Parathyroid adenoma (tissue), 2 donors: ENCODE measurements around the gene ACTRT2.

Experiments
- H2AFZ ChIP-seq: fragments of 300-600 bp; sonication (generic); one replicate; pipeline ENCODE4 v1.7.0; 2017; ENCODE audit warnings: antibody characterized with exemption, mild to moderate bottlenecking
- H3K27ac ChIP-seq: fragments of 300-600 bp; sonication (generic); one replicate; pipeline ENCODE4 v1.7.0; 2017
- H3K27me3 ChIP-seq: fragments of 300-600 bp; sonication (generic); one replicate; pipeline ENCODE4 v1.7.0; 2017; ENCODE audit warnings: low read length; ENCODE audit not compliant: control insufficient read depth, insufficient read depth
- H3K36me3 ChIP-seq: fragments of 300-600 bp; sonication (generic); one replicate; pipeline ENCODE4 v1.7.0; 2017; ENCODE audit warnings: low read length; ENCODE audit not compliant: control insufficient read depth, insufficient read depth
- H3K4me1 ChIP-seq: fragments of 300-600 bp; sonication (generic); one replicate; pipeline ENCODE4 v1.7.0; 2017; ENCODE audit warnings: control low read depth
- H3K4me2 ChIP-seq: fragments of 300-600 bp; sonication (generic); one replicate; pipeline ENCODE4 v1.7.0; 2017; ENCODE audit warnings: low read length
- H3K4me3 ChIP-seq: fragments of 300-600 bp; sonication (generic); one replicate; pipeline ENCODE4 v1.7.0; 2017; ENCODE audit warnings: low read depth, low read length
- H3K79me2 ChIP-seq: fragments of 300-600 bp; sonication (generic); one replicate; pipeline ENCODE4 v1.7.0; 2017; ENCODE audit warnings: control low read depth
- H3K9ac ChIP-seq: fragments of 300-600 bp; sonication (generic); one replicate; pipeline ENCODE4 v1.7.0; 2017; ENCODE audit warnings: mild to moderate bottlenecking
- H3K9me3 ChIP-seq: fragments of 300-600 bp; sonication (generic); one replicate; pipeline ENCODE4 v1.7.0; 2017; ENCODE audit warnings: low read length; ENCODE audit not compliant: control insufficient read depth
- CTCF ChIP-seq: fragments of 300-600 bp; sonication (generic); IDR thresholded peaks from one replicate; pipeline ENCODE4 v1.7.0; 2017; ENCODE audit warnings: antibody characterized with exemption, mild to moderate bottlenecking
- donor health status: primary hyperparathyroidism.

ACTRT2 gene

GRCh38 chr1:2999571-2999970, 21.7 kb upstream of the ACTRT2 start:
- TF ChIP-seq CTCF, result no peak
- no peaks in the 10 kb centered on the region for H3K27me3 ChIP-seq
- no peaks in the 10 kb centered on the region for H3K79me2 ChIP-seq
- H3K36me3 ChIP-seq, result no peaks in the 10 kb centered on the region
- H2AFZ ChIP-seq, result no peak overlapping the region
- H3K4me2 ChIP-seq, result peak overlapping the region; percentile 35
- no peak overlapping the region for H3K9ac ChIP-seq
- H3K4me1 ChIP-seq, result no peaks in the 10 kb centered on the region
- H3K27ac ChIP-seq, result no peak overlapping the region
- H3K9me3 ChIP-seq, result no peaks in the 10 kb centered on the region
- no peak overlapping the region for H3K4me3 ChIP-seq

GRCh38 chr1:3000214-3000613, 21.1 kb upstream of the ACTRT2 start:
- Histone ChIP-seq H3K79me2 (no peaks in the 10 kb centered on the region), H3K36me3 (no peaks in the 10 kb centered on the region)

GRCh38 chr1:3000671-3001470, 20.4 kb upstream of the ACTRT2 start:
- Histone ChIP-seq H3K9ac (no peak overlapping the region), H3K9me3 (no peaks in the 10 kb centered on the region), H3K36me3 (no peaks in the 10 kb centered on the region), H3K79me2 (no peaks in the 10 kb centered on the region), H3K27me3 (no peaks in the 10 kb centered on the region), H3K4me2 (no peak overlapping the region), H3K4me1 (no peaks in the 10 kb centered on the region), H3K4me3 (no peak overlapping the region), H2AFZ (no peak overlapping the region), H3K27ac (no peak overlapping the region)
- TF ChIP-seq CTCF, result no peak

More at GRCh38 chr1:3000214-3000613, 21.1 kb upstream of the ACTRT2 start:
- H3K9me3 ChIP-seq, result no peaks in the 10 kb centered on the region
- TF ChIP-seq CTCF, result no peak
- H3K4me2 ChIP-seq, result no peak overlapping the region
- no peaks in the 10 kb centered on the region for H3K4me1 ChIP-seq
- H3K27ac ChIP-seq, result no peak overlapping the region
- H2AFZ ChIP-seq, result no peak overlapping the region
- H3K9ac ChIP-seq, result no peak overlapping the region
- no peak overlapping the region for H3K4me3 ChIP-seq
- H3K27me3 ChIP-seq, result no peaks in the 10 kb centered on the region

GRCh38 chr1:3001471-3002348, 19.6 kb upstream of the ACTRT2 start:
- no peak overlapping the region for H2AFZ ChIP-seq
- no peaks in the 10 kb centered on the region for H3K79me2 ChIP-seq
- H3K4me3 ChIP-seq, result no peak overlapping the region
- H3K9ac ChIP-seq, result no peak overlapping the region
- no peak for TF ChIP-seq CTCF
- no peak overlapping the region for H3K4me2 ChIP-seq
- H3K36me3 ChIP-seq, result no peaks in the 10 kb centered on the region
- H3K27ac ChIP-seq, result no peak overlapping the region
- no peaks in the 10 kb centered on the region for H3K9me3 ChIP-seq
- H3K27me3 ChIP-seq, result no peaks in the 10 kb centered on the region
- H3K4me1 ChIP-seq, result no peaks in the 10 kb centered on the region
